ENCODE results near the gene SERGEF.

GRCh38 chr11:17852246-17852645 is 160.6 kb downstream of the SERGEF start:
- TF ChIP-seq CTCF (IDR thresholded peaks at IDR 0.05 in 8 of 11, conservative IDR thresholded peaks at IDR 0.05 in 3 of 11): no peak
- TF ChIP-seq POLR2A (IDR thresholded peaks at IDR 0.05): no peak
- no peak for TF ChIP-seq POLR2AphosphoS5 (IDR thresholded peaks at IDR 0.05)

Data from spleen (tissue), 7 donors.